Peyer's patch (tissue), 4 donors: ENCODE results near the gene FNBP1.

Experiments
- POLR2A ChIP-seq, 2 donors: fragments of 450-650 bp; IDR thresholded peaks; one replicate each; pipeline ENCODE4 v1.5.1; 2017; ENCODE audit warnings: antibody characterized with exemption in 2 of 2, mild to moderate bottlenecking in 2 of 2, moderate library complexity in 2 of 2
- TF ChIP-seq, protein P1 (sequence below), 6 experiments: fragments of 450-650 bp in 4 of 6; fragments of 200-600 bp in 2 of 6; sonication (generic) in 1 of 6; IDR thresholded peaks; one replicate each; pipeline ENCODE4 v1.5.1; 2017 to 2019; ENCODE audit warnings: antibody characterized with exemption in 6 of 6, mild to moderate bottlenecking in 3 of 6, moderate library complexity in 1 of 6

GRCh38 chr9:129989740-129990139 is 53.2 kb downstream of the FNBP1 start:
- TF ChIP-seq, protein P1, sequence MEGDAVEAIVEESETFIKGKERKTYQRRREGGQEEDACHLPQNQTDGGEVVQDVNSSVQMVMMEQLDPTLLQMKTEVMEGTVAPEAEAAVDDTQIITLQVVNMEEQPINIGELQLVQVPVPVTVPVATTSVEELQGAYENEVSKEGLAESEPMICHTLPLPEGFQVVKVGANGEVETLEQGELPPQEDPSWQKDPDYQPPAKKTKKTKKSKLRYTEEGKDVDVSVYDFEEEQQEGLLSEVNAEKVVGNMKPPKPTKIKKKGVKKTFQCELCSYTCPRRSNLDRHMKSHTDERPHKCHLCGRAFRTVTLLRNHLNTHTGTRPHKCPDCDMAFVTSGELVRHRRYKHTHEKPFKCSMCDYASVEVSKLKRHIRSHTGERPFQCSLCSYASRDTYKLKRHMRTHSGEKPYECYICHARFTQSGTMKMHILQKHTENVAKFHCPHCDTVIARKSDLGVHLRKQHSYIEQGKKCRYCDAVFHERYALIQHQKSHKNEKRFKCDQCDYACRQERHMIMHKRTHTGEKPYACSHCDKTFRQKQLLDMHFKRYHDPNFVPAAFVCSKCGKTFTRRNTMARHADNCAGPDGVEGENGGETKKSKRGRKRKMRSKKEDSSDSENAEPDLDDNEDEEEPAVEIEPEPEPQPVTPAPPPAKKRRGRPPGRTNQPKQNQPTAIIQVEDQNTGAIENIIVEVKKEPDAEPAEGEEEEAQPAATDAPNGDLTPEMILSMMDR (IDR thresholded peaks at IDR 0.05) = no peak
- TF ChIP-seq POLR2A (IDR thresholded peaks at IDR 0.05) = no peak
